Smooth muscle cell (in vitro differentiated cells): ENCODE results near the gene GREB1L. TPM values are rescaled to one million over a fixed set of nuclear protein-coding genes. Genes with fewer than 3 reads are reported as not detected.

Source experiments
- DNase-seq: peaks from one replicate; lab custom pipeline; 2025; ENCODE audit not compliant: unreplicated experiment; lab: John Stamatoyannopoulos, UW
- H2AFZ ChIP-seq: fragments of 200-600 bp; sonication (generic); 2 replicates; pipeline ENCODE4 v1.6.0; 2016; ENCODE audit warnings: antibody characterized with exemption, low read depth, mild to moderate bottlenecking
- H3F3A ChIP-seq: fragments of 200-600 bp; sonication (generic); 2 replicates; pipeline ENCODE4 v1.6.0; 2017; ENCODE audit warnings: antibody characterized with exemption, low read depth
- H3K27ac ChIP-seq: fragments of 200-600 bp; sonication (generic); 2 replicates; pipeline ENCODE4 v1.5.1; 2016; ENCODE audit warnings: low read depth, mild to moderate bottlenecking
- H3K27me3 ChIP-seq: fragments of 200-600 bp; sonication (generic); 2 replicates; pipeline ENCODE4 v1.6.1; 2016; ENCODE audit warnings: low read depth, mild to moderate bottlenecking
- H3K36me3 ChIP-seq: fragments of 200-600 bp; sonication (generic); 2 replicates; pipeline ENCODE4 v1.5.1; 2016; ENCODE audit warnings: low read depth
- H3K4me1 ChIP-seq: fragments of 200-600 bp; sonication (generic); 2 replicates; pipeline ENCODE4 v1.5.1; 2016; ENCODE audit warnings: low read depth
- H3K4me2 ChIP-seq: fragments of 200-600 bp; sonication (generic); 2 replicates; pipeline ENCODE4 v1.6.0; 2016; ENCODE audit warnings: mild to moderate bottlenecking
- H3K4me3 ChIP-seq: fragments of 200-600 bp; sonication (generic); 2 replicates; pipeline ENCODE4 v1.5.1; 2016; ENCODE audit warnings: mild to moderate bottlenecking
- H3K79me2 ChIP-seq: fragments of 200-600 bp; sonication (generic); 2 replicates; pipeline ENCODE4 v1.6.0; 2016; ENCODE audit warnings: low read depth, mild to moderate bottlenecking
- H3K9ac ChIP-seq: fragments of 200-600 bp; sonication (generic); 2 replicates; pipeline ENCODE4 v1.6.0; 2016; ENCODE audit warnings: low read depth
- H3K9me3 ChIP-seq: fragments of 200-600 bp; sonication (generic); replicated peaks from 2 replicates; pipeline ENCODE4 v1.5.1; 2016; ENCODE audit warnings: low read depth
- H4K20me1 ChIP-seq: fragments of 200-600 bp; sonication (generic); 2 replicates; pipeline ENCODE4 v1.6.0; 2016; ENCODE audit warnings: low read depth
- CTCF ChIP-seq: fragments of 200-600 bp; sonication (generic); IDR thresholded peaks from 2 replicates; pipeline ENCODE4 v1.5.1; 2017; ENCODE audit warnings: borderline replicate concordance, mild to moderate bottlenecking, antibody characterized with exemption; ENCODE audit not compliant: insufficient read depth, poor library complexity, severe bottlenecking
- WGBS: methylation state at CpG from one replicate; pipeline ENCODE4 v1.1.7; 2016; ENCODE audit warnings: low lambda C conversion rate; 5-methylcytosine and 5-hydroxymethylcytosine counted together
- polyA plus RNA-seq: library from polyadenylated mRNA; unstranded; fragments of >200 nt; fragmentation: Nextera tagmentation; extraction: Ambion mirVana; gene quantifications from 2 replicates; pipeline ENCODE4 v1.2.1, GENCODE V29; 2016
- total RNA-seq: library from RNA; depleted of rRNA; stranded (reverse); fragments of >200 nt; gene quantifications from 2 replicates; pipeline ENCODE4 v1.2.3, GENCODE V29; 2014

Gene GREB1L
- total and polyA plus RNA-seq, 2 experiments from 2014 or later, result 4.0 to 15.3 TPM

GRCh38 chr18:21218862-21219261, 23.2 kb upstream of the GREB1L start:
- no peak for TF ChIP-seq CTCF
- Histone ChIP-seq H3K36me3 (no peaks in the 10 kb centered on the region), H3K4me1 (no peaks in the 10 kb centered on the region), H3F3A (no peaks in the 10 kb centered on the region), H3K27ac (no peak overlapping the region), H3K79me2 (no peaks in the 10 kb centered on the region), H3K9ac (no peak overlapping the region), H3K4me3 (no peak overlapping the region), H2AFZ (no peak overlapping the region), H4K20me1 (no peaks in the 10 kb centered on the region), H3K27me3 (no peaks in the 10 kb centered on the region), H3K9me3 (no peaks in the 10 kb centered on the region), H3K4me2 (no peak overlapping the region)
- 74% methylated on average over 3 of the region's 3 CpGs for WGBS
- no peak for DNase-seq

DNA sequence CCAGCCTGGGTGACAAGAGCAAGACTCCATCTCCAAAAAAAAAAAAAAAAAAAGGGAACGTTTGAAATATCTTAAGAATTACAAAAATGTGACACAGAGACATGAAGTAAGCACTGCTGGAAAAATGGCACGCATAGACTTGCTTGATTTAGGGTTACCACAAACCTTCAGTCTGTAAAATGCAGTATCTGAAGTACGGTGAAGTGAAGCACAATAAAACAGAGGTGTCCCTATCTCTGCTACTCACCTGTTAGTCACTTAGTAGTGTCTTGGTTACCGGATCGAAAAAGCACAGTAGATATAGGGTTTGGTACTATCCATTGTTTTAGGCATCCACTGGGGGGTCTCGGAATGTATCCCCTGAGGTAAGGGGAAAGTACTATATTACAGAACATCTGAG, 11.6 kb upstream of the GREB1L start:
- Histone ChIP-seq H3K27ac (no peak overlapping the region), H3K36me3 (no peaks in the 10 kb centered on the region), H2AFZ (no peak overlapping the region)

GRCh38 chr18:21241301-21242048, 557 bp upstream of the GREB1L start:
- Histone ChIP-seq H3K4me1 (peaks cover 27% of the 10 kb centered on the region), H3K4me3 (peak overlapping the region; percentile 88), H3K79me2 (peaks cover 25% of the 10 kb centered on the region), H3K9ac (no peak overlapping the region), H4K20me1 (no peaks in the 10 kb centered on the region), H3K36me3 (no peaks in the 10 kb centered on the region), H3K27me3 (no peaks in the 10 kb centered on the region), H3K27ac (no peak overlapping the region), H2AFZ (peak overlapping the region; percentile 81), H3F3A (peaks cover 4% of the 10 kb centered on the region), H3K4me2 (peak overlapping the region; percentile 97), H3K9me3 (no peaks in the 10 kb centered on the region)
- TF ChIP-seq CTCF, result no peak
- WGBS, result 6% methylated on average over 35 of the region's 54 CpGs
- DNase-seq, result no peak

More for the DNA sequence above, 11.6 kb upstream of the GREB1L start:
- H3K4me2 ChIP-seq, result no peak overlapping the region
- H3K9ac ChIP-seq, result no peak overlapping the region
- no peaks in the 10 kb centered on the region for H3K9me3 ChIP-seq
- no peaks in the 10 kb centered on the region for H4K20me1 ChIP-seq
- no peaks in the 10 kb centered on the region for H3K4me1 ChIP-seq
- TF ChIP-seq CTCF, result no peak
- no peak for DNase-seq
- 55% methylated on average over 6 of the region's 6 CpGs for WGBS
- H3K79me2 ChIP-seq, result no peaks in the 10 kb centered on the region
- no peak overlapping the region for H3K4me3 ChIP-seq
- no peaks in the 10 kb centered on the region for H3F3A ChIP-seq
- no peaks in the 10 kb centered on the region for H3K27me3 ChIP-seq
